Femur (tissue), 1 donor: ENCODE data around the gene WDR82.

Experiments
- DNase-seq: peaks from one replicate; pipeline ENCODE4 v3.0.0-alpha.2; 2017

Gene WDR82

GRCh38 chr3:52305926-52306325 lies 27.5 kb upstream of the WDR82 start:
- DNase-seq, result no peak

DNA sequence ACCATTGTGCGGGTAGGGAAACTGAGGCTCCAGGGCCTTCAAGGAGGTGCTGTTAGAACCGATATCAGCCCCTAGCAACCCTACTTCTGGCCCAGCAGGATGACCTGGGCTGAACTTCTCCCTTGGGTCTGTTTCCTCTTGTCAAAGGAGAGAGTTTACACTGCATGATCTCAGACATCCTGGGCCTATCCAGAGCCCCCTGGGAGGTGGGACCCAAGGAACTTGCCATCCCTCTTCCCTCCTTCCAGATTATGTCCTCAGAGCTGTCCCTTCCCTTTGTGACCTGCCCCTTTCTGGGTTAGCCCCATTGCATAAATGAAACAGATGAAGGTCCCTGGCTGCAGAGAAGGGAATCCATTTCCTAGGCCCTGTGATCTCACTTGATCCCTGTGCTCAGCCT lies 25.4 kb upstream of the WDR82 start:
- no peak for DNase-seq

GRCh38 chr3:52302426-52303145 lies 24.1 kb upstream of the WDR82 start:
- no peak for DNase-seq

GRCh38 chr3:52299879-52300611 lies 21.6 kb upstream of the WDR82 start:
- DNase-seq, result no peak

DNA sequence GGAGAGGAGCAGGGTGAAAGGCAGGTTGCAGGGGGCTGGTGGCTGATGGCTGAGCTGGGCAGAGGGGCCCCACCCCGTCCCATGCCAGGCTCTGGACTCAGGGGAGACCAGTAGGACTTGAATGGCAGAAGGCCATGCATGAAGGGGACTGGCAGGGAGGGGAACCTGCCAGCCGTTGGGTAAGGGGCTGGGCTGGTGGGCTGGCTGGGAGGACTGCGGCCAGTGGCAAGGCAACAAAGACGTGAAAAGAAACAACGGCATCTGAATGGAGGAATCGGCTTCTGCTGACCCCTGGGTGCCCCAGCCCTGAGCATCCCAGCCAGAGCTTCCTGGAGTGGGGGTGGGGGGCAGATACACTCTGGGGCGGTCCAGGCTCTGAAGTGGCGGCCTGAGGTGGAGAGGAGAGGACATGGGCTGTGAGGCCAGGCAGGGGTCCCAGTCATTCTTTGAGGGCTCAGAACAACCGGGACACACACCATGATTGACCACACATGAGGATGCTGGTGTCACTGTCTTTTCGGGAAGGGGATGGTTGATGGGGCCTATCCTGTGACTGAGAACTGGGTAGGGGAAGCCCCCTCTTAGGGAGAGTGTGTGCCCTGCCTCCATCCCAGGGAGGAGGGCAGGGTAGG lies 20.9 kb upstream of the WDR82 start:
- no peak for DNase-seq

DNA sequence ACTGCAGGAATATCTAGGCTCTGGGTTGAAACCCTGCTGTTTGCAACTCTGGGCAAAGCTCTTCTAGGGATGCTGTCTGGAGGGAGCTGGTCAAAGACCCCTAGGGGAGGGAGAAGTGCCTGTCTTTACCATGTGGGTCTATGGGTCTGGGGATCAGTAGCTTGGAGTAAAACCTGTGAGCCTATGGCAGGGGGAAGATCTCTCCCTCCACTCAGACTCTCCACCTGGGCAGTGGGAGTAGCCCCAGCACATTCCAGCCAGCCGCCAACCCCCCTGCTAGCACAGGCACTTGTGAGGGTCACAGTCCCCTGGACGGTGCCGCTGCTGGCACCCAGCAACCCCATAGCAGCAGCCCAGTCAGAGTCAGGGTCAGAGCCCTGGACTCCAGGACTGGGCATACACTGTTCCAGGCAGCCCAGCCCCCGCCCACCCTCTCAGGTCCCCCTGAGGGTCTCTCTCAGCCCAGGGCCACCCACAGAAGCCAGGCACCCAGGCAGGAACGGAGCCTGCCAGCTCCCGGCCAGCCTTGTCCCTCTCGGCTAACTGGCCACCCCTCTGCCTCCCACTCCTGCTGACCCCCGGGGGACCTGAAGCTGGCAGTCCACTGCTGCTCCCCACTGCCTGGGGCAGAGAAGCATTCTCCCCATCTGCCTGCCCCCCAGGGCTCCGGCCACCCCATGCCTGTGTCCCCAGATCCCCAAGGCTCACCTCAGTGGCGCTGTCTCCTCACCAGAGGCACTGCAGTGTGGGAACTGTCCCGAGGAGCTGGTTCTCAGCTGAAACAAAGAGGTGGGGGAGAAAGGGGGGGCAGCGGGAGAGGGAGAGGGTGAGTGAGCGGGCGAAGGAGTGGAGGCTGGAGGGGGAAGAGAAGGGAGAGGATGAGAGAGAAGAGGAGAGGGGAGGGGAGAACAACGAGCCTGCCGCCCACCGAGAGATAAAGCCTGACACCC lies 20.0 kb upstream of the WDR82 start:
- DNase-seq, result no peak

DNA sequence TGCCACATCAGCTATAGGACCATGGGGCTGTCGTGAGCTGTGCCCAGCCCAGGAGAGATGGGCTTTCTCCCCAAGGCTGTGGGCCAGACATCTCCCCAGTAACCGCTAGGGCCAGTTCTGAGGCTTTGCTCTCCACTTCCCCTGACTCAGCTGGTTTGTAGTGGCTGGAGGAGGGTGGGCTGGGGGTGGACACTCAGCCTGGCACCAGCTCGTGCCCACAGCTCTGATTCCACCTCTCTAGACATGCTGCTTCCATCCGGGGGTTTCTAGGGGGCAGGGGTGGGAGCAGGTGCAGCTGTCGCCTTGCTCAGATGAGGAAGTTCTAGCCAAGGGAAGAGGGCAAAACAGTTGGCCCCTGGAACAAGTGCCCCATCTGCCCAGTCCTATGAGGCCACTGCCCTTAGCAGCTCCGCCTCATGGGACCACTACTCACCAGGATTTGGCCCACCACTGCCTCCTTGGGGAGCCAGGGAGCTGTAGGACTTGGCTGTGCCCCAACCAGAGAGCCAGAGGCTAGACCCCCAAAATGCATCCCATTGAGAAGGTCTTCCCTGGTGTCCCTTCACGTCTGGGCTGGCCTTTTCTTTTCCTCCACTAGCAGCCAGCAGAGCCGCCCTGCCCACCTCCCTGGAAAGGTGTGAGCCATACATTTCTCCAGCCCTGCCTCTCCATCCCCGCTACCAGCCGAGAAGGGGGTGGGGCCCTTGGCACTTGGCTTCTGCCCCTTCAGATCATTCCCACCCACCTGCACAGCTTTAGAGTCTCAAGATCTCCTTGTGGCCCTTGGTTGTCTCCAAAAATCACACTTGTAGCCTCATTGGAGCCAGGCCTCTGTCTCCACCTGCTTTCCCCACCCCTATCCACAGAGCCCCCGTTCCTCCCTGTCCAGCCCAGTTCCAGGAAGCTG lies 19.0 kb upstream of the WDR82 start:
- no peak for DNase-seq

GRCh38 chr3:52295671-52296208 lies 17.3 kb upstream of the WDR82 start:
- DNase-seq, result no peak

DNA sequence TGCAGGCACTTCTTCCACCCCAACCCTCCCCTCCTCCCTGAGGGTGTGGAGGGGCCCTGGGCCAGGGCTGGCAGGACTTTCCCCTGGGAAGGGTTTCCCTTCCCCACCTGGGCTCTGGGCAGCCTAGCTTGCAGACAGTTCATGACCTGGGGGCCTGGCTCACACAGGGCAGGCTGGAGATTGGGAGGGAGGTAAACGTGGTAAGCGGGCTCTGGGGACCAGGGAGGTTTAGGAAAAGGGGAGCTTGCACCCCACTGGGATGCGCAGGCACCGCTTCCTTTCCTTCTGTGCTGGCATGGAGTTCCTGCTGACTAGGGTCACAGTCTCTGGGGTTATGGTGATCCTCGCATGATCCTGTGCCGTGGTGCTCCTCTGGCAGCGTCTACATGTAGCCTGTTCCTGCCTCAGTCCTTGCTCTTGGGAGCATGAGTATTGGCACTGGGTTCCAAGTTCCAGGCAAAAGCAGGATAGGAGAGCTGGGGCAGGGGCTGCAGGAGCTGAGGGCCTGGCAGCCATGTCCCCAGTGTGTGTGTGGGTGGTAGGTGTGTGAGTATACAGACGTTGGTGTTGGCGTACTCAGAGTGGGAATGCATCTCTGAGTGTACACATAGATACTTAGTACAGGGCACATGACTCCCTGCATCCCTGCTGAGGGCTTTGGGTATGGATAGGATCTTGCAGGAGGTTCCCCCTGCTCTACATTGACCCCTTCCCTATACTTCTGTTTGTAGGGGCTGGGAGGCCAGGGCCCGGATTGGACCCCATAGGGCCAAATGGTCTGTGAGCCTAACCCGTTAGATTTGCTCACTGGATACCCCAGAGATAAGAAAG lies 16.1 kb upstream of the WDR82 start:
- DNase-seq, result no peak

- no peak for DNase-seq
Observed at GRCh38 chr3:52293491-52294319, 15.3 kb upstream of the WDR82 start.

DNA sequence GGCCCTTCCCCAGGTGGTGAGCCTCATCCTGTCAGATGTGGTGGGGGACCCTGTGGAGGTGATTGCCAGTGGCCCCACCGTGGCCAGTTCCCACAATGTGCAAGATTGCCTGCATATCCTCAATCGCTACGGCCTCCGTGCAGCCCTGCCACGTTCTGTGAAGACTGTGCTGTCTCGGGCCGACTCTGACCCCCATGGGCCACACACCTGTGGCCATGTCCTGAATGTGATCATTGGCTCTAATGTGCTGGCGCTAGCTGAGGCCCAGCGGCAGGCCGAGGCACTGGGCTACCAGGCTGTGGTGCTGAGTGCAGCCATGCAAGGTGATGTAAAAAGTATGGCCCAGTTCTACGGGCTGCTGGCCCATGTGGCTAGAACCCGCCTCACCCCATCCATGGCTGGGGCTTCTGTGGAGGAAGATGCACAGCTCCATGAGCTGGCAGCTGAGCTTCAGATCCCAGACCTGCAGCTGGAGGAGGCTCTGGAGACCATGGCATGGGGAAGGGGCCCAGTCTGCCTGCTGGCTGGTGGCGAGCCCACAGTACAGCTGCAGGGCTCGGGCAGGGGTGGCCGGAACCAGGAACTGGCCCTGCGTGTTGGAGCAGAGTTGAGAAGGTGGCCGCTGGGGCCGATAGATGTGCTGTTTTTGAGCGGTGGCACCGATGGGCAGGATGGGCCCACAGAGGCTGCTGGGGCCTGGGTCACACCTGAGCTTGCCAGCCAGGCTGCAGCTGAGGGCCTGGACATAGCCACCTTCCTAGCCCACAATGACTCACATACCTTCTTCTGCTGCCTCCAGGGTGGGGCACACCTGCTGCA lies 14.0 kb upstream of the WDR82 start:
- no peak for DNase-seq

GRCh38 chr3:52291508-52292181 lies 13.2 kb upstream of the WDR82 start:
- DNase-seq, result no peak

DNA sequence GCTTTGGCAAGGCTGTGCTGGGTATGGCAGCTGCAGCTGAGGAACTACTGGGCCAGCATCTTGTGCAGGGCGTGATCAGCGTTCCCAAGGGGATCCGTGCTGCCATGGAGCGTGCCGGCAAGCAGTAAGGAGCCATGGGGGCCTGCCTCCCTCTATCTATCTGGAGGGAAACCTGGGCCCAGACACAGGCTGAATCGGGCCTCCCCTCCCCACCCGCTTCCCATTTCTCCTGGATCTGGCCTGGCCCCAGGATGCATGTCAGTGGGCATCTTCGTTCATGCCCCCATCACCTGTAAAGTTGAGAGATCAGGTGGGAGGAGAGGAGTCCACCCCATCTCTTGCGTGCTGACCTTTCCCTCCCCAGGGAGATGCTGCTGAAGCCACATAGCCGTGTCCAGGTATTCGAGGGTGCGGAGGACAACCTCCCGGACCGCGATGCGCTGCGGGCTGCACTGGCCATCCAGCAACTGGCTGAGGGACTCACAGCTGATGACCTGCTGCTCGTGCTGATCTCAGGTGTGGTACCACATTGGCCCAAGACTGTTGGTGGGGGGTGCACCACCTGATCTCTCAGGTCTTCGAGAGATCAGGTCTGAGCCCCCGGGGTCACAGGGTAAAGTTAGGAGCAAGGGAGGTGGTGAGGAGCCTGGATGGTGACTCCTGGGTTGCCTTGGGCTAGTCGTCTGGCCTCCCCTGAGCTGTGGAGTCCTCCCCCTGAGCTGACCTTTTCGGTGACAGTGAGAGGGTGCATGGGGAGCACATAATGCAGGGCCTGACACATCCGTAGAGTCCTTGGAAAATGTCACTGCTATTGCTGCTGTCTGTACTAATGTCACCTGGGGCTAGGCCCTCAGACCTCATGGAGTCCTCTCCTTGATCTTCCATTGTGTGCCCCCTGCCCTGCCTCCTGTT lies 12.4 kb upstream of the WDR82 start:
- DNase-seq, result peak; percentile 17

DNA sequence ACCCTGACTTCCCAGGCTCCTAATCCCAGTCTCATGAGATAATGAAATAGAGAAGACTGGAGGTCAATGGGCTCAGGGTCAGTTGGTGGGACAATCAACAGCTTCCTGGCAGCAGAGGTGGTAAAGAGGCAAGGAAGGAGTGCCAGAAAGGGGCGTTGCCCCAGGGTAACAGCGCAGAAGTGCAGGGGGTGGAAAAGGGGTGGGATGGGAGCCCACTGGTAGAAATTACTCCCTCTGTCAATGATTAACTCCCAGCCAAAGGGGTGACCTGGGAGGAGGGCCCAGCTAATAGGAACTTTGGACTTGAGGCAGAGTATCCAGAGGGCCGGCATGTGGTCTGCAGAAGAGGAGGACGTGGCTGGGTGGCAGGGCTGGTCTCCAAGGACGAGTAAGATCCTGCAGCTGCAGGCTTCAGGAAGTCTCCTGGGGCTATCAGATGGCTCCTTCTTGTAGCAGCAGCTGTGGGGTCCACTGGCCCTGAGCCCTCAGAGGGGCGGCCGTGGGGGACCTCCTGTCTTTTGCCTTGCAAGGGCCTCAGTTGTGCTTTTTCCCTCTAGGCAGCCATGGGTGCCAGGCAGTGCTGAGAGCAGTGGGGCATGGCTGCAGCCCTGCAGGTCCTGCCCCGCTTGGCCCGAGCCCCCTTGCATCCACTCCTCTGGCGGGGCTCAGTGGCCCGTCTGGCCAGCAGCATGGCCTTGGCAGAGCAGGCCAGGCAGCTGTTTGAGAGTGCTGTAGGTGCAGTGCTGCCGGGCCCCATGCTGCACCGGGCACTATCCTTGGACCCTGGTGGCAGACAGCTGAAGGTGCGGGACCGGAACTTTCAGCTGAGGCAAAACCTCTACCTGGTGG lies 11.5 kb upstream of the WDR82 start:
- DNase-seq, result peak; percentile 19

DNA sequence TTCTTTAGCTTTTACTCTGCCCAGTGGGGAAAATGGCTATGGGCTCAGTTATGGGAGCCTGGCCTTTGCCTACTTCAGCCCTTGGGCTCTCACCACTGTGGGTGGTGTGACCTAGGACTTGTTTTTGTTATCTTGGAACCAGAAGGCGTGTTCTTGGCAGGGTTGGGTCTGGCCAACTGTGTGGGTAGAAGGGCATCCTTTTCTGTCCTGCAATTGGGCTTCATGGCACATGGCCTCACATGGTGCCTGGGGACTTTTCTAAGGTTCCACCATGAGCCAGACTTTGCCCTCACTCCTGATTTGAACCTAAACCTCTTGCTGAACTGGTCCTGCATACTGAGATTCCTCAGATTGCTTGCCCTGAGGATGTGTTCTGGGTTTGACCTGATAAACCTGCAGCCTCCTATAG lies 10.9 kb upstream of the WDR82 start:
- DNase-seq, result no peak

- DNase-seq, result no peak
Observed at GRCh38 chr3:52288674-52289073, 10.2 kb upstream of the WDR82 start.
